Islet precursor cell (in vitro differentiated cells): ENCODE data around the gene EPB41L1.

Experiments used
- DNase-seq: peaks from one replicate; pipeline ENCODE4 v3.0.0-alpha.2; 2018

The EPB41L1 gene

DNA sequence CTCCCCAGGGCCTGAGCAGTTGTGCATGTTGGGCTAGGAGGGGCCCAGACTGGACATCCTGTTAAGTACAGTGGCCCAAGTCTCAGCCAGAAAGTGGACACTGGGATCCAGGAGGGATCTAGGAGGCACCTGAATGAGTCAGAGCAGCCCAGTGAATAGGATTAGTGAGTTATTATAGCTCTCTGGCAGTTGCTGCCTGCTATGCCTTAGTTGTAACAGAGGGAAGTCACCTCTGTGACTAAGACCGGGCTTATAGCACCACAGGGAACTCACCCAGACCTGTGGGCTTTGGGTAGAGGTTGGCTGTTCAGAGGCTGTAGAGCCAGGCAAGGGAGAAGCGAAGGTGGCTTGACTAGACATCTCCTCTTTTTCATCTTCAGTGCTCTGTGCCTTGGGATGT is 42.7 kb downstream of the EPB41L1 start:
- no peak for DNase-seq

- DNase-seq = peak; percentile 93
These were observed 45.1 kb downstream of the EPB41L1 start for GRCh38 chr20:36199345-36200257.

DNA sequence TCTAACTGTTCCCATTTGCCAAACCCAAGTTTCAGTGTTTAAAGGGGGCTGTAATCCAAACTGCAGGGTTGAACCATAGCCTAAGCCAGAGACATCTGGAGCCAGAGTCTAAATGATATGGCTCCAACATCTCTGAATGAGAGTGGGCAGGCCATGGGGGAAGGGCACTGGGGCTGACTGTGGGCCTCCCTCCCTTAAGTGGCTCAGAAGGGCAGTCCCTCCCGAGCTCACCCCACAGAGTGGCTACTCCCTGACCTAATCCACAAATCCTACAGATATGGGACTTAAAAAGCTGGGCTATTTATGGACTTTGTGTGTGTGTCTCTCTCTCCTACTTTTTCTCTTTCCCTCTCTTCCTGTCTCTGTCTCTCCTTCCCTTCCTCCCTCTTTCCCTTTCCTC is 45.9 kb downstream of the EPB41L1 start:
- no peak for DNase-seq

DNA sequence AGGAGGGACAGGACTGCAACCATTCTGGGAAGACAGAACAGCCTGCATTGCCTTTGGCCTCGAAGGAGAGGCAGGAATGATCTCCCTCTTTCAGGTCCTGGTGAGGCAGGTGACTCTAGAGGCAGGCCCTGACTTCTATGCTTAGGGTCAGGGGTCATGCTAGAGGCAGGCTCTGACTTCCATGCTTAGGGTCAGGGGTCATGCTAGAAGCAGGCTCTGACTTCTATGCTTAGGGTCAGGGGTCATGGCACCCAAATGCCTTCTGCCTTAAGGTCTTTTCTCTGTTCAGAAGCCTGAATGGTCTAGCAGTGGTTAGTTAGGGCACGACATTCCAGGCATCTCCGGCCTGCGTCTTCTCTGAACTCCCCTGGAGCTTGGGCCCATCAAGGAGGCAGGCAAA is 46.7 kb downstream of the EPB41L1 start:
- DNase-seq = no peak

GRCh38 chr20:36202891-36203338 is 48.4 kb downstream of the EPB41L1 start:
- peak; percentile 79 for DNase-seq

DNA sequence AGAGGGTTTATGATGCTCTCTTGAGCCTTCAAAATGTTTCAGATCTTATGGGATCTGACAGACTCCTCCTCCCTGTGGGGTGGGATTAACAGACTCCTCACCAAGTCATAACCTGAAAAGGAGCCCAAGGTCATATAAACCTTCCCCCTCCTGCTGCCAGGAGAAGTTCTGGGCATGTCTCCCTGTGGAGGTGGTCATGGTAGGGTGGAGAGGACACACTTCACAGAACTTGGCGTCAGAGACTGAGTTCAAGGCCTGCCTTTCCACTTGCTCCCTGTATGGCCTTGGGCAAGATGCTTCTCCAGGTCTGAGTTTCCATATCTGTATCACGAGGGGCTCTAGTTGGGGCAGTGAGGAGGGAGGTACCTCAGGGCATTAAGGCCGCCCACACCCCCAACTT is 49.3 kb downstream of the EPB41L1 start:
- no peak for DNase-seq

- no peak for DNase-seq
These were observed 50.5 kb downstream of the EPB41L1 start for GRCh38 chr20:36205026-36205425.

DNA sequence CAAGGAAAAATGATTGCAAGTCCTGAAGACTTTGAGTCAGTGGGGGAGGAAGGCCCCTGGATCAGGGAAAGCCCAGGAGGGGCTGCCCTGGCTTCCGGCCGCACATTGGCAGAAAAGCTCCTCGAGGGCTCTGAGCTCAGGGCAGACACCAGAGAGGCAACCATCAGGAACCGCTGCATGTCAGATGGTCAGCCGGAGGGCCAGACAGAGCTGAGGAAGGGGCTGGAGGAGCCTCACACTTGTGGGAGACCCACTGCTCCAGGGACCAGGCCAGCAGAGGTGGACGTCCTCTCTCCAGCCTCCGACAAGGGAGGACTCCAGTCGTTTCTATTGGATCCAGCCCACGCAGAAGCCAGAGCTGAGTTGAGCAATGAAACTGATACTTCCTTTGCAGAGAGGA is 51.5 kb downstream of the EPB41L1 start:
- DNase-seq = no peak

DNA sequence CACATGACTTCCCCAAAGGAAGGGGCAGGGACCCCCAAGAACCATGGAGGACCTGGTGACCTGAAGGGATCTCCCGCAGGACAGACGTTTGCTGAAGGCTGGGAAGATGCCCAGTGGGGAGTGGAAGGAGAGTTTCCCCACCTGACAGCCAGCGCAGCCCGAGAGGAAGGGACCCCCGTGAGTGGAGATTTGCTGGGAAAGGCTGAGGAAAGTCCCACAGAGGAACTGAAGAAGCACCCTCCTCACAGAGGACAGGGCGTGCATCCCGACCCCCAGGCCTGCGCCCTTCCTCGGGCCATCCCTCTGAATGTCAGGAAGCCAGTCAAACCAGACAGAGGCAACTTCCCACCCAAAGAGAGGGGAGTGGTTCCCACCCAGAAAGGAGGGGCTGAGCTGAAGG is 52.1 kb downstream of the EPB41L1 start:
- no peak for DNase-seq

DNA sequence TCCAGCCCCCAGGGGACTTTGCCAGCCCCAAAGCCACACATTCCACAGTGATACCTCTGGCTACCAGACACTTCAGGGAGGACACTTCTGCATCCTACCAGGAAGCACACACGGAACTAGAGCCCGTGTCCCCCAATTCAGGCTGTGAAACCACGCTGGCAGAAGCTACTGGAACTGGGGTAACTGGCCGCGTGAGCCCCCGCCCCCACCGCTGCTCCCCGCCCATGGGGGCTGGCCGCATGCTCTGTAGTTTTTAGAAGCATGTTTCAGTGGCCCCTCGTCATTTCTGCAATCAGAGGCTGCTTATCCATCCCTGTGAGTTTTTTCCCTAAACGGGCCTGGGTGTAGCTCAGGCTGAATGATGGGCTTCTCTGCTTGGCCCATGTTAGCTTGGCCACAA is 53.1 kb downstream of the EPB41L1 start:
- no peak for DNase-seq

GRCh38 chr20:36208257-36208656 is 53.7 kb downstream of the EPB41L1 start:
- no peak for DNase-seq

DNA sequence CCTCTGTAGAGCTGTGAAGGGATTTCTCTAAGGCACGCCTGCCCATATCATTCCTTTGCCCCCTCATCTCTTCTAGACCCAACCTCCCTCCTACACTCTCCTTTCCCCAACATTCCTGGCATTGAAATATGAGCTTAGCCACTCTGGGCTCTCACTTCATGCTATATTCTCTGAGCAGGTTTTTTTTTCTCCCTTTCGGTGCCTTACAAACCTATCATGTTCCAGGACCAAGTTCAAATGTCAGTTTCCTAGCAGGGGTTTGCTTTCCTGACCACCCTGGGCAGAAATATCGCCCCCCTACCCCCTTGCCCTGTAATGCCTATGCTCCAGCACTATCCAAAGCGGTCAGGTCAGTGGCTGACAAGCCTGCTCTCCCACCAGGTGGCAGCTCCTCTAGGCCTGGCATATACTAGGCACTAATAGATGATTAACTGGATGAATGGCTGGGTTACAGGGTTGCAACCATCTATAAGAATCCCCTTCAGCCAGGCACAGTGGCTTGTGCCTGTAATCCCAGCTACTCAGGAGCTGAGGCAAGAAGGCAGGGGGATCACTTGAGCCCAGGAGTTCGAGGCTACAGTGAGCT is 56.0 kb downstream of the EPB41L1 start:
- no peak for DNase-seq

DNA sequence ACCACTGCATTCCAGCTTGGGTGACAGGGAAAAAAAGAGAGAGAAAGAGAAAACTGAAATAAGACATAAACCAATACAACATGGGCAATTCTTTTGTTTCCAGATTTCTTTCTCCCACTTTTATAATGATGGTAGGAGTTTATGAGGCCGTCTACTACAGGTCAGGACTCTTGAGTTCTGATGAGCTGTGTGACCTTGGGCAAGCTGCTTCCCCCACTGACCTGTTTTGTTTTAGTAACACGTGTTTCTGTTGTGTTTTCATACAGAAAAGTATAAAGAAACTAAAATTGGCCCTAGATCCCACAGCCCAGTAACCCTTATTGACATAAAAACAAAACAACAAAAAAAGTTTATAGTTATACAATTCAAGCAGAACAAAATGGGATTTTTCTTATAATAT is 58.8 kb downstream of the EPB41L1 start:
- no peak for DNase-seq

GRCh38 chr20:36214684-36215256 is 60.2 kb downstream of the EPB41L1 start:
- DNase-seq = no peak

DNA sequence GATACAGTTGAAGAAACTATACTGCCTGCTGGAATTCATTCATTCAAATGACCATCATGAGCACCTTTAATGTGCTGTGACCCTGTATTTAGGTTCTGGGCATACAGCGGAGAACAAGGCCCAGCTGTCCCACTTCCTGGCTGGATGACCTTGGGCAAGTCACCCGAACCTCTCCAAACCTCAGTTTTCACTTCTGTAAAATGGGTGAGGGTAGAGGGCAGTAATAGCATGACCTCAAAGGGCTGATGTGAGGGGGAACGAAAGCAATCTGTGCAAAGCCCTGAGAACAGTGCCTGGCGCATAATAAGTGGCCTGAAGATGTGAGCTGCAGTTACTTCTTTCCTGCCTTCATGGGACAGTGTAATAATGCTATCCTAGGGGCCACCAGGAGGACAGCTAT is 61.2 kb downstream of the EPB41L1 start:
- no peak for DNase-seq

DNA sequence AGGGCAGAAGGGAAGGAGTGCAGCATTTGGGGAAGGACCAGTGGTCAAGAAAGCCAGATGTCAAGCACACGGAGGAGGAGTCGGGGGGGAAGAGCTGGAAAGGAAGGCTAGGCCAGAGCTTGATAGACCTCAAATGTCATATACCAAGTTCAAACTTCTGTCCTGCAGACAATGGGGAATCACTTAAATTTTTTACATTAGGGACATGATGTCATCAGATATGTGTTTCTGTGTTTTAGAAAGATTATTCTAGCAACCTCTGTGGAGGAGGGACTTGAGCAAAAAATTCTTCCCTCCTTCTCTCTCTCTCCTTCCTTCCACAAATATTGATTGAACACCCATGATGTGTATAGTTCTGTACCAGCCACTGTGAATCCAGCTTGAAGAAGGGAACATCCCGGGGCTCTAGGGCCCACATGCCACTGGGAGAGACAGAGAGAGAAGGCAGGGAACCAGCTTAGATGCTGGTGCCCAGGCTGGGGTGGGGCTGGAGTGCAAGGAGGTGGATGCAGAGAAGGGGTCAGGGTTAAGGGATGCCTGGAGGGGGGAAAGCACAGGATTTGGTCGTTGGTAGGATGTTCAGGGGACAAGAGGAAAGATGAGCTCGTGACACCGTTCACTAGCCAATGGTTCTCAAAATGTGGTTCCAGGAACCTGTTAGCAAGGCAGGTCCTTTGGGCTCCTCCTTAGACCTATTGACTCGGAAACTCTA is 61.9 kb downstream of the EPB41L1 start:
- DNase-seq = no peak

GRCh38 chr20:36217226-36217625 is 62.7 kb downstream of the EPB41L1 start:
- DNase-seq = peak; percentile 80

DNA sequence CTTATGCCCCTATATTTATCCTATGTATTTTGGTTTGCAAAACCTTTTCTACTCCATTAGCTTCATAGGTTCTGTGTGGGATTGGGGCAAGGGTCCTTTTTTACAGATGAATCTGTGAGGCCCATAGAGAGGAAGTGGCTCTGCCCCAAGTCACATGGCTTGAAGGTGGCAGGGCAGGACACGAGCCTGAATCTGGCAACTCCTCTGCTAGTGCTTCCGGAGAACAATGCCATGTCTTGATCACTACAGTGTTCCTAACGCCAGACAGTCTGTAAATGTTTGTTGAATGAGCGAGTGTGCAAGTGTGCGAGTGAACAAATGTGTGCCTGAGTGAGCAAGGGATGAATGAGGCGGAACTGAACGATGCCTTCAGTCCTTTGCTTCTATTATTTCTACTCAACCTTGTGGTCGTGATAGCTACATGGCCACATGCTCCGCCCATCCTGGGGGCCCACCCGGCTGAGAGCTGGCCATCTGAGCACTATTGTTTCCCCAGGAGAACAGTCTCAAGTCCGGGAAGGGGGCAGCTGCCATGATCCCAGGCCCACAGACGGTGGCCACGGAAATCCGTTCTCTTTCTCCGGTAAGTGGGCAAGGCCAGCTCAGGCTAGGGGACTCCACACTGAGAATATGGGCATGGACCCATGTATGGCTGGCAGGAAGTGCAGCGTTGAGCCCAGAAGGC is 64.0 kb downstream of the EPB41L1 start:
- DNase-seq = no peak

DNA sequence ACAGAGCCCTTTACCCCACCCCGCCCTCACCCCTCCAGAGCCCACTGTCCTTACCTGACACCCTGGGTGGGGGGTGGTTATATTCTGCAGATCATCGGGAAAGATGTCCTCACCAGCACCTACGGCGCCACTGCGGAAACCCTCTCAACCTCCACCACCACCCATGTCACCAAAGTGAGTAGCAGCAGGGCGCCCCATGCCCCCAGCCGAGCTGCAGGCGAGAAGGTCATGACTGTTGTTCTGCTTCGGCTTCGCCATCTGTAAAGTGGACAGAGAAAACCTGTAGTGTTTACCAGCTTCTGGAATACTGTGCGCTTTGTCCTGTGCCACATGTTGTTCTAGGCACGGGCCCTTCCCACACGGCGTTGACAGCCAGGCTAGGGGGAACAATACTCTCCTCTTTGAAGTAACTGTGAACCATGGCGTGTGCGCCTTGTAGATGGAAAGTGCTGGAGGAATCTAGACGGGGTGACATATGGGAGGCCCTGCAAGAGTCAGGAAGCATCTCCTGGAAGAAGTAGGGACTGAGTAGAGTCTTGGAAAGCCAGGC is 65.2 kb downstream of the EPB41L1 start:
- no peak for DNase-seq

- DNase-seq = no peak
These were observed 71.1 kb downstream of the EPB41L1 start for GRCh38 chr20:36225666-36226065.

DNA sequence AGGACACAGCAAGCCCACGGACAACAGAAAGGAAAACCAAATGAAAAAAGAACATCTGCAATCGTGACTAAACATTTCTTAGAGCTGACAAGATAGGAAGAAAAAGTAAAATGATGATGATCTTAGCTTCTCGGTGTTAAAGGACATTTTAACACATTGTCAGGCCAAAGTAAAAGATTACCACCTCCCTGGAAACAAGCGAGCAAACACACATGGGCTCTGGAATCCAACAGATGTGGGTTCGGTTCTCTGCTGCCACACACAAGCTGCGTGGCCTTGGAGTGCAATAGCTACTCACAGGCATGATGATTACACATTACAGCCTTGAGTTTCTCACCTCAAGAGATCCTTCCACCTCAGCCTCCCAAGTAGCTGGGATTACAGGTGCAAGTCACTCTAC is 74.2 kb downstream of the EPB41L1 start:
- DNase-seq = no peak

GRCh38 chr20:36230019-36230418 is 75.5 kb downstream of the EPB41L1 start:
- DNase-seq = no peak

DNA sequence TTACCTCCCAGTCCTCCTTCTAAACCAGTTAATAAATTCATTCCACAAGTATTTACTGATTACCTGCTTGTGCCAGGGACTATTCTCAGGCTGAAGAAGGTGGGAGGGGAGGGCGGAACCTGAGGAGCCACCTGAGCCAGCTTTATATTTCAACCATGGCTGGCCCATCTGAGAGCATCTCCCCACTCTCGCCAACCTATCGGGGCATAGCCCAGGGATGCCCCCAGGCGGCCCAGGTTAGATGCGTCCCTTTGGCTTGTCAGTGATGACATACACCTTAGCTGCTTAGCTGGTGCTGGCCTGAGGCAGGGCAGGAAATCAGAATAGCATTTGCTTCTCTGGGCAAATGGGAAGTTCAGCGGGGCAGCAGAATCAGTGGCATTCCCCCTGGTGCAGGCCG is 76.8 kb downstream of the EPB41L1 start:
- no peak for DNase-seq
